WTC11 (cell line): ENCODE measurements around the gene CCDC9. TPM values are rescaled to one million over a fixed set of nuclear protein-coding genes. Genes with fewer than 3 reads are reported as not detected.

ENCODE experiments used
- ATAC-seq: fragments of 200-7000 bp; cut with Tn5 transposase; 2 replicates; pipeline ENCODE4 v1.10.0; 2021; ENCODE audit warnings: mild to moderate bottlenecking, moderate library complexity
- CTCF ChIA-PET: fragments of 300-600 bp; sonication (Branson Sonifier 250); formaldehyde crosslinking; loops from one replicate; lab custom pipeline; 2021; ENCODE audit warnings: antibody characterized with exemption; lab: Charles Lee
- POLR2A ChIA-PET: fragments of 350-600 bp; sonication (Branson Sonifier 250); formaldehyde crosslinking; loops from one replicate; lab custom pipeline; 2021; ENCODE audit warnings: antibody characterized with exemption; lab: Charles Lee
- DNase-seq: peaks from one replicate; pipeline ENCODE4 v3.0.0; 2021; ENCODE audit warnings: low spot score
- H3K27ac Mint-ChIP-seq: 2 replicates; pipeline ENCODE4 v1.8.0; 2021; ENCODE audit warnings: mixed read lengths
- H3K27me3 Mint-ChIP-seq: 2 replicates; pipeline ENCODE4 v1.8.0; 2021; ENCODE audit warnings: low read depth, mild to moderate bottlenecking, moderate library complexity, mixed read lengths
- H3K36me3 Mint-ChIP-seq: 2 replicates; pipeline ENCODE4 v1.8.0; 2021; ENCODE audit warnings: mixed read lengths
- H3K4me1 Mint-ChIP-seq: 2 replicates; pipeline ENCODE4 v1.8.0; 2022; ENCODE audit warnings: mixed read lengths
- H3K4me3 Mint-ChIP-seq: 2 replicates; pipeline ENCODE4 v1.8.0; 2021; ENCODE audit warnings: mild to moderate bottlenecking, moderate library complexity, mixed read lengths
- H3K9me3 Mint-ChIP-seq: 2 replicates; pipeline ENCODE4 v1.8.0; 2021; ENCODE audit warnings: mixed read lengths
- CREB1 ChIP-seq: sonication (generic); formaldehyde crosslinking; IDR thresholded peaks from 2 replicates; pipeline ENCODE4 v1.8.0; 2023; ENCODE audit warnings: mild to moderate bottlenecking, missing genetic modification reagents
- GABPB1 ChIP-seq: sonication (generic); formaldehyde crosslinking; IDR thresholded peaks from 2 replicates; pipeline ENCODE4 v1.8.1; 2023; ENCODE audit warnings: mild to moderate bottlenecking, missing genetic modification reagents
- RELA ChIP-seq: sonication (generic); formaldehyde crosslinking; IDR thresholded peaks from 2 replicates; pipeline ENCODE4 v1.8.1; 2022; ENCODE audit warnings: missing genetic modification reagents, mild to moderate bottlenecking, borderline replicate concordance
- SOX15 ChIP-seq: fragments of 250-450 bp; sonication (Bioruptor Pico); IDR thresholded peaks from 2 replicates; pipeline ENCODE4 v1.9.0; 2021; ENCODE audit warnings: mild to moderate bottlenecking
- TEAD1 ChIP-seq: sonication (generic); formaldehyde crosslinking; IDR thresholded peaks from 2 replicates; pipeline ENCODE4 v1.8.0; 2022; ENCODE audit warnings: mild to moderate bottlenecking, missing genetic modification reagents
- ZBTB21 ChIP-seq: sonication (generic); formaldehyde crosslinking; IDR thresholded peaks from 2 replicates; pipeline ENCODE4 v1.8.1; 2023; ENCODE audit warnings: mild to moderate bottlenecking, missing genetic modification reagents, borderline replicate concordance
- ZBTB43 ChIP-seq: sonication (generic); formaldehyde crosslinking; IDR thresholded peaks from 2 replicates; pipeline ENCODE4 v1.8.1; 2023; ENCODE audit warnings: mild to moderate bottlenecking, missing genetic modification reagents
- ZNF263 ChIP-seq: sonication (generic); formaldehyde crosslinking; IDR thresholded peaks from 2 replicates; pipeline ENCODE4 v1.8.1; 2022; ENCODE audit warnings: low read depth, mild to moderate bottlenecking, moderate library complexity, missing genetic modification reagents
- ZNF425 ChIP-seq: fragments of 250-450 bp; sonication (Bioruptor Pico); conservative IDR thresholded peaks from 2 replicates; pipeline ENCODE4 v1.9.0; 2021; ENCODE audit warnings: mild to moderate bottlenecking
- total RNA-seq: library from RNA; stranded (reverse); gene quantifications from 3 replicates; pipeline ENCODE4 v1.2.3, GENCODE V29; 2021
- TF ChIP-seq, protein P1 (sequence below): sonication (generic); formaldehyde crosslinking; IDR thresholded peaks from 2 replicates; pipeline ENCODE4 v1.8.1; 2022; ENCODE audit warnings: missing genetic modification reagents, borderline replicate concordance
- TF ChIP-seq, protein P2 (sequence below): sonication (generic); formaldehyde crosslinking; IDR thresholded peaks from 2 replicates; pipeline ENCODE4 v1.8.1; 2022; ENCODE audit warnings: low read depth, missing genetic modification reagents, borderline replicate concordance
- TF ChIP-seq, protein P3 (sequence below): sonication (generic); formaldehyde crosslinking; IDR thresholded peaks from 2 replicates; pipeline ENCODE4 v1.8.0; 2022; ENCODE audit warnings: mild to moderate bottlenecking, missing genetic modification reagents

The CCDC9 gene
- total RNA-seq, 1 experiment from 2014 or later, result 37.7 TPM

- peak; percentile 59 for TF ChIP-seq GABPB1 (CRISPR knock-in tag)
- TF ChIP-seq, protein P1, sequence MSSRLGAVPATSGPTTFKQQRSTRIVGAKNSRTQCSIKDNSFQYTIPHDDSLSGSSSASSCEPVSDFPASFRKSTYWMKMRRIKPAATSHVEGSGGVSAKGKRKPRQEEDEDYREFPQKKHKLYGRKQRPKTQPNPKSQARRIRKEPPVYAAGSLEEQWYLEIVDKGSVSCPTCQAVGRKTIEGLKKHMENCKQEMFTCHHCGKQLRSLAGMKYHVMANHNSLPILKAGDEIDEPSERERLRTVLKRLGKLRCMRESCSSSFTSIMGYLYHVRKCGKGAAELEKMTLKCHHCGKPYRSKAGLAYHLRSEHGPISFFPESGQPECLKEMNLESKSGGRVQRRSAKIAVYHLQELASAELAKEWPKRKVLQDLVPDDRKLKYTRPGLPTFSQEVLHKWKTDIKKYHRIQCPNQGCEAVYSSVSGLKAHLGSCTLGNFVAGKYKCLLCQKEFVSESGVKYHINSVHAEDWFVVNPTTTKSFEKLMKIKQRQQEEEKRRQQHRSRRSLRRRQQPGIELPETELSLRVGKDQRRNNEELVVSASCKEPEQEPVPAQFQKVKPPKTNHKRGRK, result no peak
- TF ChIP-seq, protein P2, sequence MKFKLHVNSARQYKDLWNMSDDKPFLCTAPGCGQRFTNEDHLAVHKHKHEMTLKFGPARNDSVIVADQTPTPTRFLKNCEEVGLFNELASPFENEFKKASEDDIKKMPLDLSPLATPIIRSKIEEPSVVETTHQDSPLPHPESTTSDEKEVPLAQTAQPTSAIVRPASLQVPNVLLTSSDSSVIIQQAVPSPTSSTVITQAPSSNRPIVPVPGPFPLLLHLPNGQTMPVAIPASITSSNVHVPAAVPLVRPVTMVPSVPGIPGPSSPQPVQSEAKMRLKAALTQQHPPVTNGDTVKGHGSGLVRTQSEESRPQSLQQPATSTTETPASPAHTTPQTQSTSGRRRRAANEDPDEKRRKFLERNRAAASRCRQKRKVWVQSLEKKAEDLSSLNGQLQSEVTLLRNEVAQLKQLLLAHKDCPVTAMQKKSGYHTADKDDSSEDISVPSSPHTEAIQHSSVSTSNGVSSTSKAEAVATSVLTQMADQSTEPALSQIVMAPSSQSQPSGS (CRISPR knock-in tag), result no peak
- no peak for TF ChIP-seq ZNF425 (CRISPR knock-in tag)
- TF ChIP-seq TEAD1 (CRISPR knock-in tag), result 0 out of 2 replicates have a peak, but pooled peaks have one; percentile 72
- no peak for TF ChIP-seq CREB1
- TF ChIP-seq RELA (CRISPR knock-in tag), result no peak
- no peak for TF ChIP-seq ZBTB21
These were observed at the start of gene CCDC9 (continued) for GRCh38 chr19:47255879-47256692.

GRCh38 chr19:47209319-47210179 is 46.8 kb upstream of the CCDC9 start:
- H3K9me3 Mint-ChIP-seq, result no peaks in the 10 kb centered on the region
- no peak for DNase-seq
- ChIA-PET CTCF (interaction anchor here (0.5 to 9.2 kb wide), 17 partner anchors 10 to 197 kb away, joined by 3 to 402 read pairs (median 7); partner anchors contain the start of gene ZC3H4), POLR2A (interaction anchor here (1.1 to 3.6 kb wide), 6 partner anchors 8 to 47 kb away, joined by 3 to 29 read pairs (median 9); partner anchors contain the start of gene CCDC9)
- H3K27ac Mint-ChIP-seq, result peak overlapping the region; percentile 98
- TF ChIP-seq, protein P3, sequence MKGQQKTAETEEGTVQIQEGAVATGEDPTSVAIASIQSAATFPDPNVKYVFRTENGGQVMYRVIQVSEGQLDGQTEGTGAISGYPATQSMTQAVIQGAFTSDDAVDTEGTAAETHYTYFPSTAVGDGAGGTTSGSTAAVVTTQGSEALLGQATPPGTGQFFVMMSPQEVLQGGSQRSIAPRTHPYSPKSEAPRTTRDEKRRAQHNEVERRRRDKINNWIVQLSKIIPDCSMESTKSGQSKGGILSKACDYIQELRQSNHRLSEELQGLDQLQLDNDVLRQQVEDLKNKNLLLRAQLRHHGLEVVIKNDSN, result peak; percentile 28; the same call in 1 of the 2 replicates
- no peak for TF ChIP-seq ZNF425 (CRISPR knock-in tag)
- H3K36me3 Mint-ChIP-seq, result peaks cover 47% of the 10 kb centered on the region
- no peaks in the 10 kb centered on the region for H3K27me3 Mint-ChIP-seq
- peaks cover 20% of the 10 kb centered on the region for H3K4me1 Mint-ChIP-seq
- no peak overlapping the region for H3K4me3 Mint-ChIP-seq
- ATAC-seq, result peak; percentile 61

DNA sequence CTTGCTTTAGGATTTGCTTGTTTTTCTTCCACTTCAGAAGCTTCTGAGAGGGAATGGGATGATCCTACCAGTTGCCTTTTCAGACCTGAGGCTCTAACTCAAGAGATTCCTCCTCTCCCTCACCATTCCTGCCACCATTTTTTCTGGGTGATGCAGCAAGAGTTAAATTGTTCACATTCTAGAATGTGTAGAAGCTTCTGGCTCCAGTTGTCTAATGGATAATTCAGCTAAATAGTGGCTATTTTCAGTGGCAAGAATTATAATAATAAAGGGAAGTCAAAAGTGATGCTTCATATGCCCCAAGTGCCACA is 46.2 kb upstream of the CCDC9 start:
- ChIA-PET POLR2A (interaction anchor here (1.1 to 3.6 kb wide), 6 partner anchors 8 to 46 kb away, joined by 3 to 29 read pairs (median 9); partner anchors contain the start of gene CCDC9), CTCF (interaction anchor here (0.5 to 9.2 kb wide), 42 partner anchors 9 to 711 kb away, joined by 3 to 402 read pairs (median 4); partner anchors contain the start of genes CCDC9, DHX34 and ZC3H4)
- H3K36me3 Mint-ChIP-seq, result peaks cover 41% of the 10 kb centered on the region
- no peak for ATAC-seq
- DNase-seq, result no peak
- peak overlapping the region; percentile 98 for H3K27ac Mint-ChIP-seq
- H3K4me1 Mint-ChIP-seq, result peaks cover 20% of the 10 kb centered on the region
- H3K4me3 Mint-ChIP-seq, result no peak overlapping the region
- H3K9me3 Mint-ChIP-seq, result no peaks in the 10 kb centered on the region
- TF ChIP-seq ZNF263 (CRISPR knock-in tag) (no peak), SOX15 (CRISPR knock-in tag) (no peak), ZBTB43 (CRISPR knock-in tag) (no peak)
- TF ChIP-seq, protein P1, result no peak
- TF ChIP-seq, protein P3, result 0 out of 2 replicates have a peak, but pooled peaks have one; percentile 4
- no peaks in the 10 kb centered on the region for H3K27me3 Mint-ChIP-seq
